HG03342 (cell line): ENCODE results near the gene PUS10.
"Not testable (repeated sequence)": the region's sequence is repeated elsewhere in the genome, so short reads cannot be mapped to it uniquely, and the experiment has no call there.

Experiments used
- ATAC-seq: cut with Tn5 transposase; IDR thresholded peaks from one replicate; pipeline ENCODE4 v1.9.1; 2021; ENCODE audit warnings: mild to moderate bottlenecking, moderate library complexity; ENCODE audit not compliant: unreplicated experiment

Gene PUS10

GRCh38 chr2:61012303-61012702 is 5.8 kb downstream of the PUS10 start:
- not testable (repeated sequence) for ATAC-seq

GRCh38 chr2:61011678-61012077 is 6.4 kb downstream of the PUS10 start:
- ATAC-seq = no peak

GRCh38 chr2:61009355-61009754 is 8.7 kb downstream of the PUS10 start:
- no peak for ATAC-seq

GRCh38 chr2:61006486-61007105 is 11.5 kb downstream of the PUS10 start:
- no peak for ATAC-seq

- ATAC-seq = no peak
Measured at GRCh38 chr2:61005736-61006135, 12.3 kb downstream of the PUS10 start.

- peak; percentile 47 for ATAC-seq
Measured at GRCh38 chr2:60998628-60999545, 19.2 kb downstream of the PUS10 start.

GRCh38 chr2:60994131-60994530 is 23.9 kb downstream of the PUS10 start:
- ATAC-seq = no peak

- peak; percentile 99 for ATAC-seq
Measured at GRCh38 chr2:60992985-60993392, 25.1 kb downstream of the PUS10 start.

GRCh38 chr2:60991644-60992043 is 26.4 kb downstream of the PUS10 start:
- no peak for ATAC-seq

- ATAC-seq = no peak
Measured at GRCh38 chr2:60989259-60989658, 28.8 kb downstream of the PUS10 start.

GRCh38 chr2:60987656-60988055 is 30.4 kb downstream of the PUS10 start:
- ATAC-seq = not testable (repeated sequence)

GRCh38 chr2:60987041-60987440 is 31.0 kb downstream of the PUS10 start:
- no peak for ATAC-seq

GRCh38 chr2:60984720-60985119 is 33.3 kb downstream of the PUS10 start:
- ATAC-seq = peak; percentile 57

- not testable (repeated sequence) for ATAC-seq
Measured at GRCh38 chr2:60982066-60982465, 36.0 kb downstream of the PUS10 start.

GRCh38 chr2:60980071-60980815 is 37.8 kb downstream of the PUS10 start:
- peak; percentile 45 for ATAC-seq

- no peak for ATAC-seq
Measured at GRCh38 chr2:60979231-60979630, 38.8 kb downstream of the PUS10 start.

- ATAC-seq = no peak
Measured at GRCh38 chr2:60977562-60977895, 40.5 kb downstream of the PUS10 start.

- ATAC-seq = peak; percentile 55
Measured at GRCh38 chr2:60976875-60977561, 41.0 kb downstream of the PUS10 start.

- ATAC-seq = no peak
Measured at GRCh38 chr2:60976256-60976850, 41.7 kb downstream of the PUS10 start.

GRCh38 chr2:60974652-60975051 is 43.4 kb downstream of the PUS10 start:
- ATAC-seq = no peak

GRCh38 chr2:60973705-60974104 is 44.4 kb downstream of the PUS10 start:
- ATAC-seq = no peak
